Stimulated activated CD8-positive, alpha-beta memory T cell treated with anti-CD3 and anti-CD28 coated beads, Interleukin-12 subunit alpha, Interleukin-12 subunit beta, amount 100 ng/mL, for 24 hours (primary cell): ENCODE results near the gene DCLRE1A.
"Not testable (repeated sequence)": the region's sequence is repeated elsewhere in the genome, so short reads cannot be mapped to it uniquely, and the experiment has no call there.

ENCODE experiments used
- DNase-seq: peaks from one replicate; pipeline ENCODE4 v3.0.0-alpha.2; 2020; ENCODE audit errors: extremely low read depth

The DCLRE1A gene

DNA sequence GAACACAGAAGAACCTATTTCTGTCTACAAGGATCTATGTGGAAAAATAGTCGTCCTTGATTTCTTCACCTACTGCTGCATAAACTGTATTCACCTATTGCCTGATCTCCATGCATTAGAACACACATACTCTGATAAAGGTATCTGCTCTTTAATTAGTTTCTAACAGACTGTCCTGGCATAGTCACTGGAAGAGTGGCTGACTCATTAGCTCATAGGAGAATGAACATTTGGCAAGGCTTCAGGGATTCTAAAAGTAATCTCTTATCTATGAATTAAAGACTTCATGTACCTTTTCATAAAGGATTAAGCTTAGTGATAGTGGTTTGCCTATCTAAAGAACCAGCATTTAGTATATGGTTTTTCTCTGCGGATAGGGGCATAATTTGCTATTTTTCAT is 4.7 kb upstream of the DCLRE1A start:
- DNase-seq = no peak

DNA sequence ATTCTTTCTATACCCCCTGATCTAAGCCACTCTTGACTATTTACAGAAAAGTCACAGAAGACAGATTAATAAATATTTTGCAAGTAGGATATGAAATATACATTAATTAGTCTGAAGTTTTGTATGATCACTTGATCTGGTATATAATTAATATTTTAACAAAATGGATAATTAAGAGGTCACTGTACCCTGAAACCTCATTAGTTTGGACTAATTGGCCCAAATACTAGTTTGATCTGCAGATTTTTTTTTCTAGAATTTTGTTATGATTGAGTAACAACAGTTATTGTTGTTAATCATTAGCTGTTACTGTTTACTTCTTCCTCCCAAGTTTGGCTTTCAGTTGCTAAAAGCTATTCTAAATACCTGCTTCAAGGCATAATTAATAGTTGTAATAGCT is 3.3 kb upstream of the DCLRE1A start:
- DNase-seq = no peak

DNA sequence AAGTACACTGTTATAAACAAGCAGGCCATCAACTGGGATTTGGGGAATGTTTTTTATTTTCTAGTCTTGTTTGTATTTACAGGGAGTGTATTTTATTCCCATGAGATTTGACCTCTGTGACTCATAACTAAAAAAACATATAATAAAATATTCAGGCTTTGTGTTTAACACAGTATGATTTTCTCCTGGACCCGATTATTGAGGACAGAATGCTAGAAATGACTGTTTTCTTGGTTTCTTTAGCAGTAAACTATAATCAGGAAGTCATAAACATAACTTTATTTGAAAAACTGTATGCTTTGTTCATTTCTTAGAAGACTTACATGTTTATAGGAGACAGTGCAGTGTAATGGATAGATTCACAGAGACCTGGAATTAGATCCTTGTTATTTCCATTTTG is 2.7 kb upstream of the DCLRE1A start:
- no peak for DNase-seq

DNA sequence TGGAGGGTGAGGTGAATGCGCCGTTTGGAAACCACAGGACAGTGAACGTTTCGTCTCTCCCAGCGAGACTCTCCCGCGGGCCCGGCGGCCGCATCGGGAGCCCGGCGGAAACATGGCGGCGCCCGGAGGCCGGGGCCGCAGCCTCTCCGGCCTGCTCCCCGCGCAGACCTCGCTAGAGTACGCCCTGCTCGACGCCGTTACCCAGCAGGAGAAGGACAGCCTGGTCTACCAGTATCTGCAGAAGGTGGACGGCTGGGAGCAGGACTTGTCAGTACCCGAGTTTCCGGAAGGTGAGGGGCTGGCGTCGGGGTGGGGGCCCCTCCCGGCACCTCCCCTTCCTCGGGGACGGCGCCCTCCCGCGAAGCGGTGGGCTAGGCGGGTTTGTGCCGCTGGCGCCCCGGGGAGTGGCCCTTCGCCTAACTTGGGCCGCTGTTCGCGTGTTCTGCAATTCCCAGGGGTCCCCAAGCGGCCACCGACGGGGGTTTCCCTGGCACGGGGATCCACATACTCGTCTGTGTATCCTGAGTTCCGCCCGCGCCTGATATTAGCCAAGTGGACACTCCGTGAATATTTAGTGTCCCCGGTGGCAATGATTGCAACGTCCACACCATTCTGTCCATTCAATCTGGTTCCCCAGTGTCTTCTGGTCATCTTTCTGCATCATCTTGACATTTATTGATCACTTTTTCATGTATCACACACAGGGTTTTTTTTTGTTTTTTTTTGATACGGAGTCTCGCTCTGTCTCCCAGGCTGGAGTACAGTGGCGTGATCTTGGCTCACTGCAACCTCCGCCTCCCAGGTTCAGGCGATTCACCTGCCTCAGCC is 1.1 kb upstream of the DCLRE1A start:
- peak; percentile 5 for DNase-seq

DNA sequence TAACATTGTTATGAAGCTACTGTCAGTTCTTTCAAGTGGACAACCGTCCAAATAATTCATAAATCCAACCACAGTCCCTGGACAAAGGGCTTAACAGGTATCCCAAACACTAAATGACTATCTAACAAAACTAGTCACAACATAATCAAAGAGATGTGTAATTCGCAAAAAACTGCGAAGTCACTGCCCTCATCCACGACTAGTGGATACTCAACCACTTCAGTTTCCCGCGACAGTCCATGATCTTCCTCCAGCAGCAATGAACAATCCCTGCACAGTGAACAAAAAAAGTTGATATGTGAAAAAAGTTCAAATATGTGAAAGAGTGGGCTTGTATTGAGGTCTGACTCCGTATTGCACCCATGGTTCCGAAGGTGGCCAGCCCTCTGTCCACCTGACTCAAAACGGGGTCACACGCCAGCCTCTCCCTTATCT is 287 bp downstream of the DCLRE1A start:
- DNase-seq = no peak

DNA sequence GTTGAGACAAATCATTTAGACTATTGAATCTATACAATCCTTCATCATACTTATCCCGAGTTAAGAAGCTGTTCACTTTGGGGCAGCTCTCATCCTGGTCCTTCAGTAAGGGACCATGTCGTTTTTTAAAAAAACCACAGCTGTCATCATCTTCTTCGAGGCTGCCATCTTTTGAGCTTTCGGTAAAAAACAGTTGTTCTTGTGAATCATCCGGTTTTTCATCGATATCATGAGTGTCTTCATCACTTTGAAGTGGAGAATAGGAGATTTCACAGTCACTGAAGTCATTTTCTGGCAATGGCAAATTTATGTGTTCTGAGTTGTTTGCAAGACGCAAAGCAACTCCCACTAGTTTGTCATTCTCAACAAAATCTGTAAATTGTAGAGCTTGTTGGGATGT is 3.9 kb downstream of the DCLRE1A start:
- no peak for DNase-seq

DNA sequence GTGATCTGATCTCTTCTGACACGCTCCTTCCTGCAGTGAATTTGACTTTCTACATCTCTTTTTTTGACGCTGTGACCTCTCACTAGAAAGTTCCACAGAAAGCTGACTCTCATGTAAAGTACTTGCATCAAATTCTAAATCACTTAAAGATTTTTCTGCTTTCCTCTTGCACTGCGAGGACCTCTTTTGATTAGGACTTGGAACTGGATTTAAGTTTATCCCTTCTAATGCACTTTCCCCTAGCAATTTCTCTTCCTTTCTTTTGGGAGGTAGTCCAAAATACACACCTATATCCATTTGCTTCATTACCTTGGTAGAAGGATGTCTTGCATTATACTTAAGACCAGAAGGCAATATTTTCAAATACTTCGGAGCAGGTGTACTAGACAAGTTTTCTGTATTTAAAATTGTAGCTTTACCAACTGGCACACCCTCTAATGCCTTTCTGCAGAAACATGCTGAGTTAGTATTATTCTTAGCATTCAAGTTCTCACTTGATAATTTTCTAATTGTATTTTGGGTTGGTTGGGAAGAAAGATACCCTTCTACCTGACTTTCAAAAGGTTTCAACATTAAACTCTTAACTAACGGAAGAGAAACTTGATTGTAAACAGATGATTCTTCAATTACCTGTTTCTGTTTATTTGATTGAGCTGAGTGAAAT is 4.6 kb downstream of the DCLRE1A start:
- DNase-seq = no peak

DNA sequence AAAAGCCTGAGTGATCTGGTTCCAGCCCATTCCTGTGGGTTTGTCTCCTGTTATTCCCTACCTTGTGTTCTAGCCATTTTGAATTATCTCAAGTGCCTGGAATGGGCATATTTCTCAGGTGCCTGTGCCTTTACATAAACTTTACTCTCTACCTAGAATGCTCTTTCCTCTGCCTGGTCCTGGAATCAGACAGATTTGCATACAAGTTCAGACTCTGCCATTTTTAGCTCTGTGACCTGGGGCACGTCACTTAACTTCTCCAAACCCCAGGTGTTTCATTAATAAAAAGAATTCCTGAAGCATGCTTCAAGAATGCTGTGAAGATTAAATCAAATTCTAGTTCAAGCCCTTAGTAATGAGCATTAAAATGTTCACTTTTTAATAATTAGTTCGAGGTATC is 7.8 kb downstream of the DCLRE1A start:
- DNase-seq = no peak

DNA sequence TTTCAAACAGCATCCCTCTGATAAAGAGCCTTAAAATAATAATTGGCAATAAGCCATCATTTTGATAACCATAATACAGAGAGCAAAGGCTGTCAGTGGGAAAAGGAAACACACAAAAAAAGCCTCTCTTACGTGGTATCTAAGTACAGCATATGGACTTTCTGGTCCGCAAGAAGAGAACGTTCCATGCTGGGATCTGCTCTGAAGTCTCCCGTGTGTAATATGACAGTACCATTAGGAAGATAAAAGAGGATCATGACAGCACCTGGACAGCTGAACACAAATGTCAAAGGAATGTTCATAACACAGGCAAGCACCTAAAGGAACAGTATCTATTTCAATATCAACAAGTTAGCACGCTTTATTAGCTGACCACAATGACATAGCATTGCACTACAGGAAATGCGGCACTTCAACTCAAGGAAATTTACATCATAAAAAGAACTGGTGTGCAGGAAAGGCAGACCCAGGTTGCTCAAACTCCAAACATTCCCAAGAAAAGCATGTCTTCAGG is 9.9 kb downstream of the DCLRE1A start:
- no peak for DNase-seq

DNA sequence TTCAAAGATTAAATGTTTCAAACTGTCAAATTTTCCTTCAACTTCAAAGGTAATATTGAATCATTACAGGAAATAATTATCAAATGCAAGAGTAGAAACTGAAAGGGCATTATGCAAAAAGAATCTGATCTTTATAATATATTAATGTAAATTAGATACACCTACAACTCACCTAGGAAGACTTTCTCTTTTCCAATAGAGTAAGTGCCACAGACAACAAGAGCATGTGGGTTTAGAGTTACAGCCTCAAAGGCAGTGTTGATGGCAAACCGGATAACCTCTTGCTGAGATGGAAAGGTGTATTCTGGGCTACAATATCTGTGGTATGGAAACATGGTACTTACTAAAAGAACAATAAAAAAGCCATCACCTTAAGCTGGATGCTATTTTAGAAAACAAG is 11.7 kb downstream of the DCLRE1A start:
- no peak for DNase-seq

DNA sequence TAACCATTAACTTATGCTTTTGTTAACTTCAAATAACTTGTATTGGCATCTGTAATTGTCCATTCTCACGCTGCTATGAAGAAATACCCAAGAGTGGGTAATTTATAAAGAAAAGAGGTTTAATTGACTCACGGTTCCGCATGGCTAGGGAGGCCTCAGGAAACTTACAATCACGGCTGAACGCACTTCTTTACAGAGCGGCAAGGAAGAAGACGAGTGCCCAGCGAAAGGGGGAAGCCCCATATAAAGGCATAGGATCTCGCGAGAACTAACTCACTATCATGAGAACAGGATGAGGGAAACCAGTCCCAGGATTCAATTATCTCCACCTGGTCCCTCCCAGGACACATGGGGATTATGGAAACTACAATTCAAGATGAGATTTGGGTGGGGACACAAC is 25.3 kb downstream of the DCLRE1A start:
- DNase-seq = not testable (repeated sequence)

DNA sequence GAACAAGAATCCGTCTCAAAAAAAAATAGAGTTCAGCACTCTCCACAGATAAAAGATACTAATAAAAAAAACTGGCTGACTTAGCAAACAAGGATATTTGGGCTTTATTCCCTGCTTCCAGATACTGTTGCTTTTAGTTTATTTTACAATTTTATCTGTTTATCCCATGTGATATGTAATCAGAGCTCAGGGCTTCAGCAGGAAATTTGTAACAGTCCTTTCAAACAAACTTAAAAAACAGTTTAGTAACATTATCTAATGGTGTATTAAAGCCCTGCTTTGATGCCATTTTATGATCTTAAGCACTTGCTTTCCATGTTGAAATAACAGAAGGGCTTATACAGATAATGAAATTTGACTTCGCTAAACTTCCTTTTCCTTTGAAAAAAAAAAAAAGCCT is 28.1 kb downstream of the DCLRE1A start:
- DNase-seq = no peak

DNA sequence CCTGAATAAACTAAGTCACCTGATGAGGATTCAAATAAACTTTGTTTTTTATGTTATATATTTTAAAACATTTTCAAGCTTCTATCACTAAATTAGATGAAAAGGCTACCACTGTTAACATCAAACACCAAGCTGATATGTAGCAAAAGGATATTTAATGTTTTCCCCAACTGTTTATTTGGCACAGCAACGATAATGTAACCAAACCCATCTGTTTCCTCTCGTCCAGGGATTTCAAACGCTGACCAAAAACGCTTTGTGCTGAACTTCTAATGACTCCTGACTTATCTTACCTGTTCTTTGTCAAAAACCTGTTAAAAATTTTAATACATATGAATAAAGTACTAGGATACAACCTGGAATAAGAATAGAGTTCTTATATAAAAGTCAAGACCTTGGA is 30.5 kb downstream of the DCLRE1A start:
- no peak for DNase-seq

DNA sequence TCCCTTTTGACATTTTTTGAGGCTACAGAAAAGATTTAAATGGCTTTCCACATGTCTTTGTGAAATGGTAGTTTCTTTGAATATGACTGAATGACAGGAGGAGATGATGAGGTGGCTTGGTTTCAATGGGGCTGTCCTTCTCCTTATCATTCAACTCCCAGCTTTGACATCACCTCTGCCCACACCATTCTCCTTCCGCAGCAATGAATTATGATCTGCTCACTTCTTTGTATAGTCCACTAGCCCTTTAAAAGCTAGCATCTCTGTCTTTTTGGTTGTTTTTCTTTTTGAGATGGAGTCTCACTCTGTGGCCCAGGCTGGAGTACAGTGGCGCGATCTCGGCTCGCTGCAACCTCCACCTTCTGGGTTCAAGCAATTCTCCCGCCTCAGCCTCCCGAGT is 31.7 kb downstream of the DCLRE1A start:
- no peak for DNase-seq

DNA sequence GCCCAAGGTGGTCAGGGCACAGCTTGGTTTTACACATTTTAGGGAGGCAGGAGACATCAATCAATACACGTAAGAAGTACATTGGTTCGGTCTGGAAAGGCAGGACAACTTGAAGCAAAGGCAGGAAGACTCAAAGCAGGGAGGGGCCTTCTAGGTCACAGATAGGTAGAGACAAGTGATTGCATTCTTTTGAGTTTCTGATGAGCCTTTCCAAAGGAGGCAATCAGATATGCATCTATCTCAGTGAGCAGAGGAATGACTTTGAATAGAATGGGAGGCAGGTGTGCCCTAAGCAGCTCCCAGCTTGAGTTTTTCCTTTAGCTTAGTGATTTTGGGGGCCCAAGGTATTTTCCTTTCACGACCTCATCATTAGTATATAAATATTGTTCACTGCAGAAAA is 32.6 kb downstream of the DCLRE1A start:
- DNase-seq = not testable (repeated sequence)

DNA sequence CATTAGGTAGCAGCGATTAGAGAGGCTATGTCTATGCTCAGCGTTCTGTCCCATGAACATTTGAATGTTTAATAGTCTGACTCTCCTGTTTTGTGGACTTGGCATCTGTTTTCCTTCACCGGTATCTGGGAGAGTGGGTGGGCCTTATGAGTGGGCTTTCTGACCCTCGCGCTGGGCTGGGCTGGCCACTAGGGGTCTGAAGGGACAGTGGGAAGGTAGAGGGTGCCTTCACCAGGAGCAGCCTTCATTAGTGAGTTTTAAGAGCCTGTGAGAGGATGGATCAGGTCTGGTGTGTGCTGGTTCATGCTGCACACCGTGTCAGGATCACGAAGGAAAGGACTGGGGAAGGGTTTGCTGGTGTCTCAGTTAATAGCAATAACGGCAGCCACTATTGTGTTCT is 33.4 kb downstream of the DCLRE1A start:
- no peak for DNase-seq

DNA sequence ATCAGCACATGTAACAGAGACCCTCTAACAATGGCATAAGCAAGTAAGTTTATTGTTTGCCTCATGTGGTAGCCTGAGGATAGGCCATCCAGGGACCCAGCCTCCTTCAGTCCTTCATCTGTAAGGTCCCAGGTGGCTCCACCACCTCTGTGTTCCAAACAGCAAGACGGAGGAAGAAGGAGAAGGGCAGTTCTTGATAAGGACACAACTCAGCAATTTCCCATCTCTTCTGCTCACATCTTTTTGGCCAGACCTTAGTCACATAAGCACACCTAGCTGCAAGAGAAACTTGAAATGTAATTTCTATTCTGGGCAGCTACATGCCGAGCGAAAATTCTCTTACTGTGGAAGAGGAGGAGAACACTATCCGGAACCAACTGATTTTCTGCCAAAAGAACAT is 33.9 kb downstream of the DCLRE1A start:
- DNase-seq = no peak

DNA sequence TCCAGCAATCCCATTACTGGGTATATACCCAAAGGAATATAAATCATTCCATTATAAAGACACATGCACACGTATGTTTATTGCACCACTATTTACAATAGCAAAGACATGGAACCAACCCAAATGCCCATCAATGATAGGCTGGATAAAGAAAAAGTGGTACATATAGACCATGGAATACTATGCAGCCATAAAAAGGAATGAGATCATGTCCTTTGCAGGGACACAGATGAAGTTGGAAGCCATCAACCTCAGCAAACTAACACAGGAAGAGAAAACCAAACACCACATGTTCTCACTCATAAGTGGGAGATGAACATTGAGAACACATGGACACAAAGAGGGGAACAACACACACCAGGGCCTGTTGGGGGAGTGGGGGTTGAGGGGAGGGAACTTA is 39.2 kb downstream of the DCLRE1A start:
- DNase-seq = not testable (repeated sequence)

DNA sequence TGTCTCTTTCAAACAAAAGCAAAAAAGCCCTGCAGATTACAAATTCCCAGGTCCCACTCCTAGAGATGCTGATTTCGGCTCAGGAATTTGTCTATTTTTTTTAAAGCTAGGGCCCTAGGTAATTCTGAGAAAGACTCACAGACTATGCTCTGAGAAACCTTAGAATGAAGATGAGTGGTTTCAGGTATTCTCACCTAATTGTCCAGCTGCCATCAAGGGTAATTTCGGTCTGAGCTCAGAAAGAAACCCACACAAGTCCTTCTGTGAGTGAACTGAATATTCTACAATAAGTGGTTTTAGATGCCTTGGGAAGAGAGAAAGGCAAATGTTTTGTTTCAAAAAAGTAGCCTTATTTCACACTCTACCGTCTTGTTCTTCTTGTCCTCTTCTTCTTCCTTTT is 45.7 kb downstream of the DCLRE1A start:
- DNase-seq = no peak

DNA sequence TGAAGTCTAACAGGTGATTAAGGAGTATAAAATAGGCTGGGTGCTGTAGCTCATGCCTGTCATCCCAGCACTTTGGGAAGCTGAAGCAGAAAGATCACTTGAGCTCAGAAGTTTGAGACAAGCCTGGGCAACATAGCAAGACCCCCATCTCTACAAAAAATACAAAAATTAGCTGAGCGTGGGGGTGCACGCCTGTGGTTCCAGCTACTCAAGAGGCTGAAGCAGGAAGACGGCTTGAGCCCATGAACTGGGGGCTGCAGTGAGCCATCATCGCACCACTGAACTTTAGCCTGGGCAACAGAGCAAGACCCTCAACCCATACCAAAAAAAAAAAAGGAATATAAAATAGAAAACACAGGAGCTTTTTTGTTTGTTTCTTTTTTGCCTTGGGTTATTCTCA is 47.4 kb downstream of the DCLRE1A start:
- no peak for DNase-seq

DNA sequence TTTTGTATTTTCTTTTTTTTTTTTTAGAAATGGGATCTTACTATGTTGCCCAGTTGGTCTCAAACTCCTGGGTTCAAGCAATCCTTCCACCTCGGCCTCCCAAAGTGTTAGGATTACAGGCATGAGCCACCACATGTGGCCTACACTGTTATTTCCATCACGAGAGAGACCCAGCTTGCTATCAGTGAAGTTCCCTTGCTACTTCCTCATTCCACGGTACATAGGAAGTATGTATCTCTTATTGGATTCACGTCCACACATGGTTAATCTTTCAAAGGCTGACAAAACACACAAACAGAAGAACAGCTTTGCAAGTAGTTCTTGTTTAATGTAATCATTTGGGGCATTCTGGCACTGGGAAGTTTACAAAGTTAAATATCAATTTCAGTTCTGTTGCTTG is 50.9 kb downstream of the DCLRE1A start:
- DNase-seq = no peak

DNA sequence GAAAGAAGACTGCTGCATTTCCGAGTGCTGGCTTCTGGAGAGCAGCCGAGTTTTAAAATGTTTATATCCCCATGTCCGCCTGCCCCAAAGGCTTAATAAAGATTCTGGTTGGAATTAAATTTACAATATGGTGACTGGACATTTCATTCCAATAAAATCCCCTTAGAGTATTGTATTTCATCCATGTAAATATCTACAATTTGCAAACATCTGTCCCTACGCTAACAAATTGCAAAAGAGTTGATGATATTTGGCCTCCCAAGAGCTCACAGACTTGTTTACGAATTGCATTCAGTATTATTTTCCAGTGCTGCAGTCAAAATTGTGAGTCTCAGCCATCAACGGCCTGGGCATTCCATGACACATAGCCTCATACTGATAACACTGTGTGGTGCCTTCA is 52.3 kb downstream of the DCLRE1A start:
- DNase-seq = no peak

DNA sequence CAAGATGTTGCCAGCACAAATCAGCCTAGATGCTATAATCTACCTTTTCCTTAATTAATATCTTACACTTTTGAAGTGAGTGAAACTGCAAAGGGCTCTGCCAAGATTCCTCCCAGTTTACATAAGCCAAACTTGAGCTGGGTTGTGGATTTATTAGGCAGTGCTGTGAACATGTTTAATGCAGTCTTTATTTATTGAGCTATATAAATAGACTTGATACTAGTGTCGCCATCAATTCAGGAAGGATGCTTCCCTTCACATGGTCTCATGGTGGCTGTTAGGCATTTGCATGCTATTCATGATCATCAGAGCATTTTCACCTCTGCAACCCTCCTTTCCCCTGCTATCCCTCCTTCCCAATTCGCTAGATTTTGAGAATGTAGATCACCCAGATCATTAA is 62.2 kb downstream of the DCLRE1A start:
- no peak for DNase-seq
